Measurements from ENCODE around the gene ARHGEF28. TPM values are rescaled to one million over a fixed set of nuclear protein-coding genes. Genes with fewer than 3 reads are reported as not detected.

Gene ARHGEF28
- total RNA-seq, 1 donor from 2014 or later, result 0.93 TPM

GRCh38 chr5:73684691-73685090 is 58.7 kb downstream of the ARHGEF28 start:
- Mint-ChIP-seq H3K4me3 (no peak overlapping the region), H3K4me1 (no peaks in the 10 kb centered on the region), H3K27ac (ENCODE audit: unreplicated experiment) (no peak overlapping the region), H3K9me3 (peaks cover 2% of the 10 kb centered on the region), H3K27me3 (ENCODE audit: low read depth) (no peaks in the 10 kb centered on the region), H3K36me3 (ENCODE audit: low read depth) (no peaks in the 10 kb centered on the region)
- DNase-seq (ENCODE audit: low read depth, low spot score), result no peak
- TF ChIP-seq CTCF (conservative IDR thresholded peaks at IDR 0.05), result no peak

DNA sequence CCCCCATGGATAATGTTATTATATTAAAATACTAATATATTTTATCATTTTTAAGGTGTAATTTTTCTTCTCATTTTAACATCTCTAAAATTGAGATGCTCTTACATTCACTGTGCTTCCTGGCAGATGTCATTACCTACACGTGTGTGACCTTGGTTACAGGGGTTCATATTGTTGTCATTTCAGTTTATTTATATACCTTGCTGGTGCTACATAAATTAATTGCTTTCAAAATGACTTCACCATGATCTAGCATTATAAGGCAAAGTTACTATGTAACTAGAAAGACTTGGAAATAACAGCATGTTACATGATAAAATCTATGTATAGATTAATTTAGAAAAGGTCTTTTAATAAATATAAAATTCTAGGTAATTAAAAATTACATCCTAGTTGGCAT is 60.9 kb downstream of the ARHGEF28 start:
- no peak for DNase-seq (ENCODE audit: low read depth, low spot score)
- Mint-ChIP-seq H3K36me3 (ENCODE audit: low read depth) (no peaks in the 10 kb centered on the region), H3K9me3 (peaks cover 2% of the 10 kb centered on the region), H3K4me1 (no peaks in the 10 kb centered on the region), H3K4me3 (no peak overlapping the region), H3K27ac (ENCODE audit: unreplicated experiment) (no peak overlapping the region), H3K27me3 (ENCODE audit: low read depth) (no peaks in the 10 kb centered on the region)
- TF ChIP-seq CTCF (conservative IDR thresholded peaks at IDR 0.05), result no peak

GRCh38 chr5:73687357-73687756 is 61.4 kb downstream of the ARHGEF28 start:
- no peak for DNase-seq (ENCODE audit: low read depth, low spot score)
- no peak overlapping the region for H3K27ac Mint-ChIP-seq (ENCODE audit: unreplicated experiment)
- TF ChIP-seq CTCF (conservative IDR thresholded peaks at IDR 0.05), result no peak
- H3K36me3 Mint-ChIP-seq (ENCODE audit: low read depth), result no peaks in the 10 kb centered on the region
- no peaks in the 10 kb centered on the region for H3K27me3 Mint-ChIP-seq (ENCODE audit: low read depth)
- H3K4me3 Mint-ChIP-seq, result no peak overlapping the region
- peaks cover 2% of the 10 kb centered on the region for H3K9me3 Mint-ChIP-seq
- H3K4me1 Mint-ChIP-seq, result no peaks in the 10 kb centered on the region

- Mint-ChIP-seq H3K27ac (ENCODE audit: unreplicated experiment) (no peak overlapping the region), H3K4me1 (peaks cover 20% of the 10 kb centered on the region), H3K9me3 (peaks cover 2% of the 10 kb centered on the region), H3K36me3 (ENCODE audit: low read depth) (no peaks in the 10 kb centered on the region), H3K4me3 (no peak overlapping the region), H3K27me3 (ENCODE audit: low read depth) (no peaks in the 10 kb centered on the region)
- TF ChIP-seq CTCF (conservative IDR thresholded peaks at IDR 0.05), result no peak
- no peak for DNase-seq (ENCODE audit: low read depth, low spot score)
Measured at GRCh38 chr5:73690015-73690414, 64.0 kb downstream of the ARHGEF28 start.

- Mint-ChIP-seq H3K9me3 (peaks cover 4% of the 10 kb centered on the region), H3K27ac (ENCODE audit: unreplicated experiment) (no peak overlapping the region), H3K4me1 (peaks cover 28% of the 10 kb centered on the region), H3K36me3 (ENCODE audit: low read depth) (no peaks in the 10 kb centered on the region), H3K4me3 (no peak overlapping the region), H3K27me3 (ENCODE audit: low read depth) (no peaks in the 10 kb centered on the region)
- no peak for DNase-seq (ENCODE audit: low read depth, low spot score)
- no peak for TF ChIP-seq CTCF (conservative IDR thresholded peaks at IDR 0.05)
Measured at GRCh38 chr5:73691302-73692080, 65.5 kb downstream of the ARHGEF28 start.

All from neural crest cell (in vitro differentiated cells).